SW480 (cell line): ENCODE results near the gene ANTXR1.

Source experiments
- DNase-seq: peaks from one replicate; pipeline ENCODE4 v3.0.0-alpha.2; 2016; ENCODE audit warnings: low spot score

Gene ANTXR1

DNA sequence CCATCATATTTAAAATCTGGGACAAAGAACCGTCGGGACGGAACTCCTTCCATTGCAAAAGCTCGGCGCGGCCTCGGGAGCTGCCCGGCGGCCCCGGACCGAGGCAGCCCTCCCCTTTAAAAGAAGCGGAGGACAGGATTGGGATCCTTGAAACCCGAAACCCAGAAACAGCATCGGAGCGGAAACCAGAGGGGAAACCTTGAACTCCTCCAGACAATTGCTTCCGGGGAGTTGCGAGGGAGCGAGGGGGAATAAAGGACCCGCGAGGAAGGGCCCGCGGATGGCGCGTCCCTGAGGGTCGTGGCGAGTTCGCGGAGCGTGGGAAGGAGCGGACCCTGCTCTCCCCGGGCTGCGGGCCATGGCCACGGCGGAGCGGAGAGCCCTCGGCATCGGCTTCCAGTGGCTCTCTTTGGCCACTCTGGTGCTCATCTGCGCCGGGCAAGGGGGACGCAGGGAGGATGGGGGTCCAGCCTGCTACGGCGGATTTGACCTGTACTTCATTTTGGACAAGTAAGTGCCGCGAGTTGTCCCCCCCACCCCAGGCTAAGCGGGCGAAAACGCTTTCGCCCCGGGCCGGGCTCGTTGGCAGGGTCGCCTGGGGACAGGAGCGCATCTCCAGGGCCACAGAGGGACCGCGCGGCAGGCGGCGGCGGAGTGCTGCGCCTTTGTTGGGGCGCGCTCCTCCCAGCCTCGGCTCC is at the start of gene ANTXR1:
Gene ANTXR1 (plus strand): TSS at position 38 of the 698 bp plus-strand sequence. CDS start 321 bp downstream, at position 359.
- DNase-seq = peak; percentile 48

DNA sequence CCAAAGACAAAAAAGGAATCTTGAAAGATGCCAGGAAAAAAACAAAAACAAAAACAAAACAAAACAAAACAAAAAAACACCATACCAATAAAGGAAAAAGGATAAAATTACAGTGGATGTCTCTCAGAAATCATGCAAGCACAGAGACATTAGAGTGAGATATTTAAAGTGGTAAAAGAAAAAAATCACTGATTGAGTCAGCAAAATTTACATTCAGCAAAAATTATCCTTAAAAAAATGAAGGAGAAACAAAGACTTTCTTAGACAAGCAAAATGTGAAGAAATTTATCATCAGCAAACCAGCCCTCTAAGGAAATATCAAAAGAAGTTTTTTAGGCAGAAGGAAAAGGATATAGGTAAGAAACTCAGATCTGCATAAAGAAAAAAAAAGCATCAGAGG is 48.7 kb upstream of the ANTXR1 start:
- no peak for DNase-seq

DNA sequence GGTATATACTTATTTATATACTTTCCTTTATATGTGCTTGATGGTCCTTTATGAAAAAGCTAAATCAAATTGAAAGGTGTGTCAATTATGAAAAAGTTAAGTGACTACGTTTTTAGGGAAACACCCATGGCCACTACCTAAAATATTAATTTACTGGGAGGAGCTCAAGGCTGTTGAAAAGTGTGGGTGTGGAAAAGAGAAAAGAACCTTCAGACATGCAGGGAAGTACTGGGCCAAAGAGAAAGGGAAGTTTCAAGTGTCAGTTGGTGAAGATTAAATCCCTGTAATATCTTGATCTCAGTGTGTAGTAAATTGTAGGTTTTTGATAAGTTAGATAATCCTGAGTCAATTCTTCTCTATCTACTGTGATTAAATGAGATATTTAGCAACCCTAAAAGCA is 44.8 kb upstream of the ANTXR1 start:
- no peak for DNase-seq

DNA sequence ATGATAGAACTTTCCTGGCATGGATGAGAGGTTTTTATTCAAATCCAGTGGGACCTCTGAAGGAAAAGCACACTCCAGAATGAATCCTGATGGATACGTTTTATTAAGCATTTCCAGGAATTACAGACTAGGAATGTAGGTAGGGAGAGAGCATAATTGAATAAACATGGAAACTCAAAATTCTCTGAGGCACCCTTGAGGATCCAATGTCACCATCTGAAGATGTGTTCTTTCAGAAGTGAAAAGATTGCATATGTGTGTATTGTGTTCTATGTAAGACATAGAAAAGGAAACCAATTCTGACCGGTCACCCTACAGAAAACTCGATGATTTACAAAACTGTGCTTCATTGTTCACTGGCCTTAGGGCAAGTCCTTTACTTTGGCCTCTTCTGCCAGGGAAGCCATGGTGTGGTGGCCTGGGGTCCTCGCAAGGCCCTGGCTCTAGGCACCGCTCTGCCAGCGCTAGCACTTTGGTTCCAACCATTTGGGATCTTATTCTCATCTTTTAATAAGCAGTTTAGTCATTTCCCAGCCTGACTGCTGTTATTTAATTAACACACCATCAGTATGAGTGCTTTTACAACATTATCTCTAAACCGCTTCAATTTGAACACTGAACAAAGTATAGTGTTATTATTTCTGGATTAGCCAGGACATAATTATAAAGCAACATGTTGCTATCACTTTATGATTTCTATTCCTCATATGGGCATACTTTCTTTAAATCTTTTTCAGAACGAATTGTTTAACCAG is 43.1 kb upstream of the ANTXR1 start:
- DNase-seq = no peak

DNA sequence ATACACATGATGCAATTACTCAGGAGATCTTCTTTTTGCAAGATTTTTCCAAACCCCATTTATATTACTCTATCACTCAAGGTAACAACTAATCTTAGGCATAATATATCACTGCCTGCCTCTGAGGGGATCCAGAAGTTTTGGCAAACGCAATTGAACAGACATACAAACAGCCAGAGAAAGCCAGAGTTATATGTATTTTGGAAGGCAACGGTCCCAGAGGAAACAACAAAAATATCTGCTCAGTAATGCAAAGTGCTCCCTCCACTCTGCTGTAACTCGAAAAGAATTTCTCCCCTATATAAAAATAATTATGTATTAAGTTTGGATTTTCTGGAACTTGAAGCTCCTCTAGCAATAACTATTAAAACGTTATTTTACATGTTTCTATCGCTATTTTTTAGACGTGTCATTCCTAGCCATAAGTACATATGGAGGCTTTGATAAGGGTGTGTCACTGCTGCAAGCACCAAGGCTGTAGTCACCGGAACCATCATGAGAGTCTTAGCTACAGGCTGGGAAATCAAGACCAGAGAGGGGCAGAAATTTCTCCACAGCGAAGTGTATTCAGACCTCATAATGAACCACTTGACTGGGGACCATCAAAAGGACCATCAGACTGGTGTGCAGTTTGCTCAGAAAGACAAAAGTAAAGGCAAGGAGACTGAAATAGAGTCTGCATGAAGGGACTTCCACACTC is 42.3 kb upstream of the ANTXR1 start:
- DNase-seq = no peak

DNA sequence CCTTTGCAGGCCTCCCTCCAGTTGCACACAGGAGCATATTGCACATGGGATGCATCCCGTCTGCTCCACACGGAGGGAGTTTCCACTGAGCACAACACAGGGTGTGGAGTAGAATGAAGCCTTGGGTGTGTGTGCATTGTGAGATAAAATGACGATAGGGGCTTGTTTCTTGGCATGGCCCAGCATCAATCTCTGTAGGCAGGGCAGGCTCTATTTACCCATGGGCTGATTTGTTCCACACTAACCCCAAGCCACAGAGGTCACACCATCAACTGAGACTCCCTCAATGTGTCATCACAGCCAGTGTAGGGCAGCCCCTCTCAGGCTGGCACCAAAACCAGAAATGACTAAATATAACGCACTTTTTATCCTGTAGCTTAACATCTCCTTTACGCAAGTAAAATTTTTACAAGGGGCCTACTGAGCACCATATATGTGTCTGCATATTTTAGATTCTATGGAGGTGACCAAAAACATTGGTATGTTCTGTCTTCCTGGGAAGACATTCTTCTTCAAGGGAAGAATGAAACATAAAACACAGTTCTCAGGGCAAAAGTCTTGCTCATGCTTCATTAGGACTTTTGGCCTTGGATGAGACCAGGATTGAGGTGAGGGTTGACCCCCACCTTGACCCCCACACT is 41.3 kb upstream of the ANTXR1 start:
- DNase-seq = peak; percentile 17

DNA sequence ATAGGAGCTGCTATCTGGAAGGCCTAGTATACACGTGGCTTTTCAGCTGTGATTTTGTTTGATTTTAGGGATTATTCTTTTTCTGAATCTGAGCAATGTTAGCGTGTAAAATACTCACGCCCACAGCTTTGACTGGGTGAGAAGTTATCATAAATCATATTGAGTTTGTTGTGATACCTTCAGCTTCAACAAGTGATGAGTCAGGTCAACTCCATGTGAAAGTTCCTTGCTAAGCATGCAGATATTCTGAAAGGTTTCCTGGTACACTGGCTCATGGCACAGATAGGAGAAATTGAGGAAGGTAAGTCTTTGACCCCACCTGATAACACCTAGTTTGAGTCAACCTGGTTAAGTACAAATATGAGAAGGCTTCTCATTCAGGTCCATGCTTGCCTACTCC is 38.7 kb upstream of the ANTXR1 start, which contains the start of gene GKN1:
Gene GKN1 (plus strand): TSS at position 386 of the 400 bp plus-strand sequence. CDS start 42 bp downstream, outside the sequence.
- no peak for DNase-seq

DNA sequence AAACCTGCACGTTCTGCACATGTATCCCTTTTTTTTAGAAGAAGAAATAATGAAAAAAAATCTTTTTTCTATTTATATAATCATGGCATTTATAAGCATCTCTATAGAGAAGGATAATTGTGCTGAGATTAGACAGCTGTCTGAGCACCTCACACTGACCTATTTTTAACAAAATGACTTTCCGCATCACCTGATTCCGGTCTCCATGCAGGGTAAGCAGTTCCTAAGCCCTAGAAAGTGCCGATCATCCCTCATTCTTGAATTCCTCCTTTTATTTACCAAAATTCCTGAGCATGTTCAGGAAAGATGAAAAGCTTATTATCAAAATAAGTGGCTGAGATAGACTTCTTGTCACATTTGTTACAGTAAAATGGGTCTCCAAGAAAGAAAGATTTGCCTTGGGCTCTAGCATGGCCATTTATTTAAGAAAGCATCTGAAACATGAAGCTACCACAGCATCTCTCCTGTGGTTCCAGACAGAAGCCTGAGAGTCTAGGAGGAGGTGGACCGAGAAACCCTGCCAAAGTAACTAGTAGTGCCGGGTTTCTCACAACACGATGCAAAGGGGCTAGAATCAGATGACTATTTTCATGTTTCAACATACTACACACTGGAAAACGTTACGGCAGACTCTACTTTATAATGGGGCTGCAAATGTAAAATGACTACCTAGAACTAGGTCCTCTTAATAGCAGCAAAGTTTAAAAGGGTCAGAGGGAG is 37.9 kb upstream of the ANTXR1 start:
- no peak for DNase-seq

DNA sequence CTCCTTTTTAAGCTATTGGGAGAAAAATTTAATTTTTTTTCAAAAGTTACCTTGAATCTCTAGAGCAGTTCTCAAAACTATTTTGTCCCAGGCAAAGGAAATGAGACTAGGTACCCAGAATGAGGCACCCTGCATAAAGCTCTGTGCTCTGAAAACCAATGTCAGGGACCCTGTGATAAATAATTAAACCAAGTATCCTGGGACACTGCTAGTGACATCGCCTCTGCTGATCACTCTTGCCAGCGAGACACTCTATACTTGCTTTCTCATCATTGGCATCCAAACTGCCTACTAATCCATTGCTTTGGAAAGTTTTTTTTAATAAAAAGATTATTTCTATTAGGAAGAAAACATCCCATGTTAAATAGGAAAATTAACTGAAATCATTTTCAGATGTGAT is 37.1 kb upstream of the ANTXR1 start:
- DNase-seq = no peak

DNA sequence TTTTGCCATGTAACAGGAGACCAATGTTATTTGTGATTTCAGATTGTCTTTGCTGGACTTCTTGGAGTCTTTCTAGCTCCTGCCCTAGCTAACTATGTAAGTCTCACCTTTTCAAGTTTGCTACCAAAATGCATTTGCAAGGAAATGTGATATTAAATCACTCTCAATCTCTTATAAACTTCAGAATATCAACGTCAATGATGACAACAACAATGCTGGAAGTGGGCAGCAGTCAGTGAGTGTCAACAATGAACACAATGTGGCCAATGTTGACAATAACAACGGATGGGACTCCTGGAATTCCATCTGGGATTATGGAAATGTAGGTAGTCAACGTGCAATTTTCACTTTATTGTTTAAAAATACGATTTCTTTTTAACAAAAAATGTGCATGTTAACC is 35.5 kb upstream of the ANTXR1 start:
- DNase-seq = no peak

DNA sequence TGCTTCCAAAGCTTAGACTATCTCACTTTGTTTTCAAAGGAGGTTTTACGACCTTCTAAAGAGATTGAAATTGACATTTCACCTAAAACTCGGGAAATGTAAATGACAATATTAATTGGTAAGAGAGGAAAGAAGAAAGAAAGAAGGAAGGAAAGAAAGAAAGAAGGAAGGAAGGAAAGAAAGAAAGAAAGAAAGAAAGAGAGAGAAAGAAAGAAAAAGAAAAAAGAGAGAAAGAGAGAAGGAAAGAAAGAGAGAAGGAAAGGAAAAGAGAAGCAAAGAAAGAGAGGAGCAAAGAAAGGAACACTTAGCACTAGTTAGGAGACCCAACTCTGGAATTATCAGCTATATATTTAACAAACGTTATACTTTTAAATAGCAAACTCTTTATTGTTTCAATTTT is 34.9 kb upstream of the ANTXR1 start:
- DNase-seq = no peak

DNA sequence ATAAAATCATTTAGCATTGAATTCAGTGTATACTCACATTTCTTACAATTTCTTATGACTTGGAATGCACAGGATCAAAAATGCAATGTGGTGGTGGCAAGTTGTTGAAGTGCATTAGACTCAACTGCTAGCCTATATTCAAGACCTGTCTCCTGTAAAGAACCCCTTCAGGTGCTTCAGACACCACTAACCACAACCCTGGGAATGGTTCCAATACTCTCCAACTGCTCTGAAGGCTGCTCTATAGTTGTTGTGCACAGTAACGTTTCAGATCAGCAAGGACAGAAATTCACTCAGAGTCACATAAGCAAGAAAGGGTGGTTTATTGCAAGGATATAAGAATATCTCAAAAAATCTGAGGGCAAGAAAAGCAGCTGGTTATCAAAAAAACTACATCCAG is 32.0 kb upstream of the ANTXR1 start:
- DNase-seq = no peak

DNA sequence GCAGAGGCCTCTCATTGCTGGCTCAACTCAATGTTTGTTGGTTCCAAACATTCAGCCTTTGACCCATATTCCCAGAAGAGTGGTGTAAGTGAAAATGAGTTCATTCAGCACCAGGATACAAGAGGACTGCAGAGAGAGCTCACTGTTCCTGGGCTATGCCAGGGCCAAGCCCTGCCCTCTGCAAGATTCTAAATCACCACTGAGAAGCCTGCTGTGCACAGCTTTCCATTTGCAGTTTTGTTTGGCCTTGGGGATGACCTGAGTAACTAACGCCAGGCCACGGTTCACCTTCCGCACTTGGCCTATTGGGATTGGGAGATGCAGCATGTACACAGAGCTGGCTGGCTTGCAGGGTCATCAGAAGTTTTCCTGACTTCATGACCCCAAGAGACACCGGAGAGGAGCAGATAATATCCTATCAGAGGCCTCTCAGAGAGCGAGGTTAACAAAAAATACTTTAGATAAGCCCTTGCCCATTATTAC is 25.9 kb upstream of the ANTXR1 start:
- no peak for DNase-seq

DNA sequence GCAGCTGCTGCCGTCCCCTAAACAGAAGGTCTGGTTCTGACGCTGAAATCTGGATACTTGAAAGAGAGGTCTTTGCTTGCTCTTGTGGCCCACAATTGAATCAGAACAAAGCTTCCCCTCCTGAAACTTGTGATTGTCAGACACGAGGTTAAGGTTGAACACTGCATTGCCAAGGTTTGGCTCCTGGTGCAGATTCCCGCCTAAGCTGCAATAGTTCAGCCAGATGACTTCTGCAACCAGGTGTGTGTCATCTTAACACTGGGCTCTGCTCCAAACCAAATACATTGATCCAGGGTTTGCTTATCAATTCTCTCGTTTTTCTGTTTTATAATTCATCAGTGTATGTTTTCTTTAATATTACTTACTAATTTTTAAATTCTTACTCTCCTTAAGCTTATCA is 23.9 kb upstream of the ANTXR1 start:
- DNase-seq = no peak

DNA sequence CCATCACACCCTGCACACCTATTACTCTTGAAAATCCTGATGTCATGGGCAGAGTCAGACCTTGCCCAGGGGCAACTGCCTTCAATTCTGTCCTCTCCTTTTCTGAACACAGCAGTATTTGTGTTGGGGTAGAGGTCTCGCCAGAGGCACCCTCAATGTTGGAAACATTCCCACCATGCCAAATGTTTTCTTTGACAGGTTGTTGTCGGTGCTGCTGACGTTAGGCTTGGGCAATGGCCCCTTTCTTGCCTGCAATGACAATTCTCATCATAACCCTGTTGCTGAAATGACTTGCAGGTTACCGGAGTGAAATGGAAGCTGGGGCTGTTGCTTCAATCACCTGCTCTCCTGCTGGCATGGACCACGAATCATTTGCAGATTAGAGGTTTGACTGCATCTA is 20.6 kb upstream of the ANTXR1 start:
- DNase-seq = no peak

DNA sequence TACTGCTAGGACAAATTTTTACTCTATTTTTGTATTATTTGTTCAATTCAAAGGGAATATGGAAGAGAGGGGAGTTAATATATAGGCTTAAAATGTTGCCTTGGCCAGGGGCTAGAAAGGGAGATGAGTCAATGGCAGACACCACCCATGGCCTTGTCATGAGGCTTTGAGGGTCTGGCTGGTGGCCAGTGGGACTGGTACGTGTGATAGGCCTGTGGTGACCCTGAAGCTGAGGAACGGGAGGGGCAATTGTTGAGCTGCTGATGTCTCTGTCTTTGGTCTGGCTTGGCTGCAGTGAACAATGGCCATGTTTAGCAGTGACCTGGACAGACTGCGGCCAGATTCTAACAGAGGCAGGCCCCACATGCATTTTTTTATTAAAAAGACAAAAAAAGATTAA is 20.0 kb upstream of the ANTXR1 start:
- DNase-seq = no peak

DNA sequence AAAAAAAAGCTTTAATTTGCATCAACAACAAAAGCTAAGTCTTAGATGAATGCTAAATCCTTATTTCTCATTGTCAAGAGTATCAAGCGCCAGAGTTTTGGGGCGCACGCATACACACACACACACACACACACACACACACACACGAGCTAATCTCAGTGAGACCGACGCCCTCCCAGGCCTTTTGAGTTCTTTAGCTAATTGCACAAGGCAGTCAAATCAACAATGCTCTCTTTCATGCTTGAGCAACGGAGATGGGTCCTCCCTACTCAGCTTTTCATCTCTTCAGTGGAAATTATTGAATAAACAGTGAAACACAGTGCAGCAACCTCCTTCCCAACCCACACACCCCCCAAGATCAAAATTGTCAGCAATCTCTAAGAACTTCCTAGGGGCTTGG is 19.3 kb upstream of the ANTXR1 start:
- DNase-seq = peak; percentile 17

DNA sequence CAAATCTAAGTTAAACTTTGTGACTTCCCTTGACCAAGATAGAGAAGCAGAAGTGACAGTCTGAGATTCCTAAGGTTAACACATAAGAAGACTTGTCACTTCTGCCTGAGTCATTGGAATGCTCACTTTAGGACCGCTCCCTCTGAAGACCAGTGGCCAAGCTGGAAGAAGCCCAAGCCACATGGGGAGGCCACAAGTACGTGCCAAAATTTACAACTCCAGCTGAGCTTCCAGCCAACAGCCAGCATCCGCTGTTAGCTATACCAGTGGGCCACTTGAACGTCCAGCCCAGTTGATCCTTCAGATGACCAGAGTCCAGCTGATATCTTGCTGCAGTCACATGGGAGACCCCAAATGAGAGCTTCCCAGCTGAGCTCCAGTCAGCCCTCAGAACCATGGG is 18.1 kb upstream of the ANTXR1 start:
- peak; percentile 18 for DNase-seq

DNA sequence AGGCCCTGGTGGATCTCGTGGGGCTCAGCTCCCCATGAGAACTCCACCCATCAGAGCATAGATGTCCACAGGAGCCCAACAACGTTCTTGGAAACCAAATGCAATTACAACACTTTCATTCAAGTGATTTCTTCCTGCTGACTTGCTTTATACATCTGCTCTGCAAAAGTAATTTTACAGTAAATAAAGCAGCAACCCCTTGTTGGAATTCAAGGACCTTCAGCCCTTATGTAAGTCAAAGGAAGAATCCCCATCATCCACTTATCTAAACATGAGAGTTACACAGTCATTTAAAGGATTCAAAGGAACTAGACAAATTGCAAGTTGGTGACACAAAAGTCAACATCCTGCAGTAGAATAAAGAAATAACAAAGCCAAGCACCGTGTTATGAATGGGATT is 17.1 kb upstream of the ANTXR1 start:
- no peak for DNase-seq

DNA sequence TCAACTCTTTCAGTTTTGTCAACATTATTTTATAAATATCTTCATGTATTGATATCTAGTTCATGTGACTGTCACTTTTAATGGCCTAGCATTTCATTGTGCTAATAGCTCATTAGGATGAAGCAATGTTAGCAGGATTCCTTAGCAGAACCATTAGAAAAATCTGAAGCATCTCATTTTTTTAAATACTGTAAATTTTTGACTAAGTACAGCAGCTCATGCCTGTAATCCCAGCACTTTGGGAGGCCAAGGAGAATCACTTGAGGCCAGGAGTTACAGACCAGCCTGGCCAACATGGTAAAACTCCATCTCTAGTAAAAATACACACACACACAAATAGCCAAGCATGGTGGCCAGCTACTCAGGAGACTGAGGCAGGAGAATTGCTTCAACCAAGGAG is 15.6 kb upstream of the ANTXR1 start:
- no peak for DNase-seq

DNA sequence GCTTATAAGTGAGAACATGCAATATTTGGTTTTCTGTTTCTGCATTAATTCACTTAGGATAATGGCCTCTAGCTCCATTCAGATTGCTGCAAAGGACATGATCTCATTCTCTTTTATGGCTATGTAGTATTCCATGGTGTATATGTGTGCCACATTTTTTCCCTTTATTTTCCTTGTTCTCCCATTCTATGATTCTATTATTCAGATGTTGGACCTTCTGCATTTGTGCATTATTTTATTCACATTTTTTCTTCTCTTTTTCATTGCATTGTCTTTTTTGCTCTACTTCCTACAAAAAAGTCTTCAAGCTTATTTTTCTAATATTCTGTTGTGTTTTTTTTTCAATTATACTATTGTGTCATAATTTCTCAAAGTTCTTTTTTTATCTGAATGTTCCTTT is 11.1 kb upstream of the ANTXR1 start:
- no peak for DNase-seq

DNA sequence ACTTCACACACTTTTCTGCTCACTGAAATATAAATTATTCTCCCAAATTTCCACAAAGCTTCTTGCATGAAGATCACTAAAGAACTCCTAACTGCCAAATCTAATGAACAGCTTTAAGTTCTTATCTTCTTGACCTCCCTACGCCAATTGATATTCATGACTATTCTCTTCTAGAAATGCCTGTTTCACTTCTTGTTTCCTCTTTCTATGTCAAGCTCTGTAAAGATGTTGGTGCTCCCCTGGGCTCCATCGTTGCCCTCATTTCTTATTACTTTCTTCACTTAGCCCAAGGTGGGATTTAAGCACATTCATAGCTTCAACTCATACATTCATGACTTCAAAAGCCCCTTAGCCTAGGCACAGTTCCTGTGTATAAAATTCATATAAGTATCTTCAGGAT is 9.2 kb upstream of the ANTXR1 start:
- DNase-seq = no peak
